NCI-H82 (cell line): ENCODE results near the gene BSPH1.
"Not testable (repeated sequence)": the region's sequence is repeated elsewhere in the genome, so short reads cannot be mapped to it uniquely, and the experiment has no call there.

ENCODE experiments used
- DNase-seq: peaks from one replicate; lab custom pipeline; 2025; lab: John Stamatoyannopoulos, UW

The BSPH1 gene

GRCh38 chr19:47920107-47920506 is 71.9 kb downstream of the BSPH1 start:
- DNase-seq, result not testable (repeated sequence)
